Activated naive CD4-positive, alpha-beta T cell treated with anti-CD3 and anti-CD28 coated beads, Interleukin-2, amount 10 ng/mL, durations not matched to agents 7 days and 5 days (primary cell): ENCODE data around the gene POTEB3.
"Not testable (repeated sequence)": the region's sequence is repeated elsewhere in the genome, so short reads cannot be mapped to it uniquely, and the experiment has no call there.

Experiments
- CTCF ChIA-PET: fragments of 350-600 bp; sonication (Branson Sonifier 250); formaldehyde crosslinking; loops from one replicate; lab custom pipeline; 2021; ENCODE audit warnings: antibody characterized with exemption; lab: Charles Lee
- DNase-seq: peaks from one replicate; pipeline ENCODE4 v3.0.0-alpha.2; 2020
- H3K27ac Mint-ChIP-seq: one replicate; pipeline ENCODE4 v1.8.0; 2021; ENCODE audit warnings: mild to moderate bottlenecking, moderate library complexity, mixed read lengths
- H3K27me3 Mint-ChIP-seq: one replicate; pipeline ENCODE4 v1.8.0; 2021; ENCODE audit warnings: mild to moderate bottlenecking, mixed read lengths
- H3K36me3 Mint-ChIP-seq: one replicate; pipeline ENCODE4 v1.8.0; 2021; ENCODE audit warnings: mixed read lengths
- H3K4me1 Mint-ChIP-seq: one replicate; pipeline ENCODE4 v1.8.0; 2021; ENCODE audit warnings: mixed read lengths
- H3K4me3 Mint-ChIP-seq: one replicate; pipeline ENCODE4 v1.8.0; 2021; ENCODE audit warnings: mild to moderate bottlenecking, moderate library complexity, mixed read lengths
- H3K9me3 Mint-ChIP-seq: one replicate; pipeline ENCODE4 v1.8.0; 2021; ENCODE audit warnings: mixed read lengths

The POTEB3 gene

DNA sequence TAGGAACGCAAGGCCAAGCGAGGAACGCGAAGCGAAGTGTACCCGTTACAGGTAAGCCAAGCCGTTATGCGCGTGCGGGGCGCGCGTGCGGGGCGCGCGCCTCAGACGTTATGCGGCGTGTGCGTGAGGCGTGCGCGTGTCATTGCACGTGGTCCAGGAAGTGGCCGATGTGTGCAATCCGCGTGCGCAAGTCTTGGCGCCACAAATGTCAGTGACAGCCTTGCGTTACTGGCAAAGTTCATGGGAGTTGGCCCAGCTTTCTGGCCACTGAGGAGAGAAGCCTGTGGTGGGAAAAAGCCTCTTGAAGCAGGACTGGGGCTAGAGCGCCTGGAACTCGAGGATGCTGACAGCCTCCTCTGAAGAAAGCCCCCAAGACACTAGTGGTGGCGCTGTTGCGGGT, at the start of gene POTEB3:
Gene POTEB3, minus strand, starts transcription at position 101 of the 400 bp plus-strand sequence. CDS start 488 bp downstream, outside the sequence.
- CTCF ChIA-PET, H3K4me3 Mint-ChIP-seq, DNase-seq, H3K27me3 Mint-ChIP-seq, H3K9me3 Mint-ChIP-seq, H3K36me3 Mint-ChIP-seq, H3K27ac Mint-ChIP-seq, H3K4me1 Mint-ChIP-seq: not testable (repeated sequence)

GRCh38 chr15:21453683-21454082, 13.4 kb upstream of the POTEB3 start:
- H3K27me3 Mint-ChIP-seq, DNase-seq, H3K27ac Mint-ChIP-seq, H3K4me1 Mint-ChIP-seq, H3K4me3 Mint-ChIP-seq, H3K36me3 Mint-ChIP-seq, H3K9me3 Mint-ChIP-seq, CTCF ChIA-PET: not testable (repeated sequence)

DNA sequence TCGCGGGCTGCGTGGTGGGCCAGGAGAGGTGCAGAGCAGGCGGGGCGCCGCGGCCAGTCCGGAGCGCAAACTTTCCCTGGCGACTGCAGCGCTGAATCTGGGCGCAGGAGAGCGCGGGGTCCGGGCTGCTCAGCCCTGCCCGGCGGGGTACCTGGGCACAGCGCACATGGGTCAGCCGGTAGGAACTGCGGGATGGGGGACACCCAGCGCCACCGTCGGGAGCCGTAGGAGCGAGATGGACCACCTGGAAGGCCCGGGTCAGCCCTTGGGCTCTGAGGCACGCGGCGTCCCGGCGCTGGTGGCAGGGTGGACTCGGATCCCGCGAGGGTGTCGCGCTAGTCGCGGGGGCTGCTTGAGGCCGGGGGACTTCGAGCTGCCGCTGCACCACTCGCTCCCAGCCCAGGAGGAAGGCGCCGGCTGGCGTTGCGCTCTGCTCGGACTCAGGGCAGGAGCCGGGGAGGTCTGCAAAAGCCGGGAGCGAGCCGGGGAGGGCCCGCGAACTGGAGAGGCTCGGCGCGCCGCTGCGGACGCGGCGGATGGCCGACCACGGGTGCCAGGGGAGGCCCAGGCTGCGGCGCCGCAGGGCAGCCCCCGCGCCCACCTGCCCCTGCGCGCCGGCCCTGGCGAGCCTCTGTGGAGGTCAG, 11.7 kb upstream of the POTEB3 start:
- H3K36me3 Mint-ChIP-seq, H3K4me3 Mint-ChIP-seq, CTCF ChIA-PET: not testable (repeated sequence)

DNA sequence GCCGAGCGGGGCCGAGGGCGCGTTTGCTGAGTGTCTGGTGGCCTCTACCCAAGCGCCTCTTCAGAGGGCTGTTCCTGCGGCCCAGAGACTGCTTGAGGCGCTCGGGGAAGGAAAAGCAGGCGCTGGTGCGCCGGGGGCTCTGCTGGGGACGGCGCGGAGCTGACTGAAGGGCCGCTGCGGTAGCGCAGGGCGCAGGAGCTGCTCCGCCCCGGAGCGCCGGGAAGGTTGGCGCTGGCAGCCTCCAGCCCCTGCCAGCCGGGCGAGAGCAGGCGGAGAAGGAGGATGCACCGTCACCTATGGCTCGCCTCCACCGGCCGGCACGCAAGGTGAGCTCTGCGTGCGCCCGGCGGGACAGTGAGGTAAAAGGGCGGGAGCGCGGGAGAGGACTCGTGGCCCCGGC, 11.2 kb upstream of the POTEB3 start:
- H3K27ac Mint-ChIP-seq, H3K36me3 Mint-ChIP-seq, DNase-seq, CTCF ChIA-PET, H3K27me3 Mint-ChIP-seq, H3K4me1 Mint-ChIP-seq, H3K4me3 Mint-ChIP-seq, H3K9me3 Mint-ChIP-seq: not testable (repeated sequence)

More for the DNA sequence above, 11.7 kb upstream of the POTEB3 start:
- H3K4me1 Mint-ChIP-seq, H3K27me3 Mint-ChIP-seq, H3K27ac Mint-ChIP-seq, H3K9me3 Mint-ChIP-seq, DNase-seq: not testable (repeated sequence)

DNA sequence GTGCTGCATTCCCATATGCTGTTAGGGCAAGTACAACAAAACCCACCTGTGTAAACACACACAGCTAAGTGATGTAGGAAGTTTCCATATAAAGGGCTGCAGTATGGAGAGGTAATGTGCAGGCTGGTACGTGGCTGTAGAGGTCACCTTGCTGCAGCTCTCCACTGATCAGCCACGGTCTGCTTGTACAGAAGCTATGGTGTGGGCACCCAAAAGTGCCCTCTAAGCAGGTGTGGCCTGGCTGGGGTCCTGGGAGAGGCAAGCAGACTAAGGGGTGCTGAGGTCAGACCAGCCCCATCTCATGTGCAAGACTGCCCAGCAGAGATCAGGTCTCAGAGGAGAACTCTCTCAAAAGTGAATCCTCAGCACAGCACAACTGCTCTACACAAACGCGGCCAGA, 32.9 kb downstream of the POTEB3 start:
- CTCF ChIA-PET, H3K27ac Mint-ChIP-seq, H3K4me3 Mint-ChIP-seq, H3K9me3 Mint-ChIP-seq, H3K27me3 Mint-ChIP-seq, H3K4me1 Mint-ChIP-seq, DNase-seq, H3K36me3 Mint-ChIP-seq: not testable (repeated sequence)

- H3K4me3 Mint-ChIP-seq, H3K9me3 Mint-ChIP-seq, H3K36me3 Mint-ChIP-seq, H3K4me1 Mint-ChIP-seq, CTCF ChIA-PET, H3K27ac Mint-ChIP-seq, H3K27me3 Mint-ChIP-seq, DNase-seq: not testable (repeated sequence)
Observed at GRCh38 chr15:21401531-21401930, 38.8 kb downstream of the POTEB3 start.

DNA sequence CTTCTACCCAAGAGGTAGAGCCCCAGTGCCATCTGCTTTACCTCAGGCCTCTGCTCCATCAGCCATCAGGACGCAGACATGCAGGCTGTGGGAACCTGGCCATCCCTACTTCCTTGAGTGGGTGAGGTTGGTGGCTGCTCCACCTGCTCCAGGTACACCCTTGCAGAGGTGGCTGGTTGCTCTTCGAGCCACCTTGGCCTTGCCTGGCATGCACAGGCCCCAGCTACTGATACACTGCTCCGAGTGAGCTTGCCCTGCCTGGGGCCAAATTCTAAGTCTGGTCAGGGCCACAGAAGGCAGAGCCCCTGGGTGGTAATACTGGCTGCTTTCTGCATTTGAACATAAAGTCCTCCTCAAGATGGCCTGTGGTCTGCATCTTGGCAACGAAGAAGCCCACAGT, 41.2 kb downstream of the POTEB3 start:
- H3K4me1 Mint-ChIP-seq, H3K9me3 Mint-ChIP-seq, CTCF ChIA-PET, H3K36me3 Mint-ChIP-seq, H3K4me3 Mint-ChIP-seq, H3K27ac Mint-ChIP-seq, H3K27me3 Mint-ChIP-seq, DNase-seq: not testable (repeated sequence)

- DNase-seq, H3K4me1 Mint-ChIP-seq, H3K4me3 Mint-ChIP-seq, H3K27ac Mint-ChIP-seq, H3K27me3 Mint-ChIP-seq, CTCF ChIA-PET, H3K36me3 Mint-ChIP-seq, H3K9me3 Mint-ChIP-seq: not testable (repeated sequence)
Observed at GRCh38 chr15:21398511-21398910, 41.8 kb downstream of the POTEB3 start.

DNA sequence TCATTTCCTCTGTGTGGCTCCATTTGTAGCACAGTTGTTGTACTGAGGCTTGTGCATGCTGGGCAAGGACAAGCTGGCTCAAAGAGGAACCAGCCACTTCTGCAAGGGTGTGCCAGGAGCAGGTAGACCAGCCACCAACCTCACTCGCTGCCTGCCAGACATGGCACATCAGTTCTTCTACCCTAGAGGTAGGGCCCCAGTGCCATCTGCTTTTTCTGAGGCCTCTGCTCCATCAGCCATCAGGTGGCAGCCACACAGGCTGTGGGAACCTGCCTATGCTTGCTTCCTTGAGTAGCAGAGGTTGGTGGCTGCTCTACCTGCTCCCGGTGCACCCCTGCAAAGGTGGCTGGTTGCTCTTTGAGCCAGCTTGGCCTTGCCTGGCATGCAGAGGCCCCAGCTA, 42.6 kb downstream of the POTEB3 start:
- H3K4me1 Mint-ChIP-seq, CTCF ChIA-PET, DNase-seq, H3K27me3 Mint-ChIP-seq, H3K36me3 Mint-ChIP-seq, H3K27ac Mint-ChIP-seq, H3K9me3 Mint-ChIP-seq, H3K4me3 Mint-ChIP-seq: not testable (repeated sequence)

DNA sequence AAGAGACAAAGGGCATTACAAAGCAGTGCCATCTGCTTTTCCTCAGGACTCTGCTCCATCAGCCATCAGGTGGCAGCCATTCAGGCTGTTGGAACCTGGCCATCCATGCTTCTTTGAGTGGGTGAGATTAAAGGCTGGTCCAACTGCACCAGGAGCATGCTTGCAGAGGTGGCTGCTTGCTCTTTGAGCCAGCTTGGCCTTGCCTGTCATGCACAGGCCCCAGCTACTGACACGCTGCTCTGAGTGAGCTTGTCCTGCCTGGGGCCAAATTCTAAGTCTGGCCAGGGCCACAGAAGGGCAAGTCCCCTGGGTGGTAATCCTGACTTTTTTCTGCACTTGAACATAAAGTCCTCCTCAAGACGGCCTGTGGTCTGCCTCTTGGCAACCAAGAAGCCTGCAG, 43.1 kb downstream of the POTEB3 start:
- not testable (repeated sequence) for H3K27ac Mint-ChIP-seq

GRCh38 chr15:21385961-21386360, 54.3 kb downstream of the POTEB3 start:
- H3K27ac Mint-ChIP-seq, DNase-seq, H3K36me3 Mint-ChIP-seq, CTCF ChIA-PET, H3K4me1 Mint-ChIP-seq, H3K4me3 Mint-ChIP-seq, H3K9me3 Mint-ChIP-seq, H3K27me3 Mint-ChIP-seq: not testable (repeated sequence)

More for the DNA sequence above, 43.1 kb downstream of the POTEB3 start:
- H3K9me3 Mint-ChIP-seq, H3K27me3 Mint-ChIP-seq, H3K4me1 Mint-ChIP-seq, CTCF ChIA-PET, DNase-seq, H3K4me3 Mint-ChIP-seq, H3K36me3 Mint-ChIP-seq: not testable (repeated sequence)

DNA sequence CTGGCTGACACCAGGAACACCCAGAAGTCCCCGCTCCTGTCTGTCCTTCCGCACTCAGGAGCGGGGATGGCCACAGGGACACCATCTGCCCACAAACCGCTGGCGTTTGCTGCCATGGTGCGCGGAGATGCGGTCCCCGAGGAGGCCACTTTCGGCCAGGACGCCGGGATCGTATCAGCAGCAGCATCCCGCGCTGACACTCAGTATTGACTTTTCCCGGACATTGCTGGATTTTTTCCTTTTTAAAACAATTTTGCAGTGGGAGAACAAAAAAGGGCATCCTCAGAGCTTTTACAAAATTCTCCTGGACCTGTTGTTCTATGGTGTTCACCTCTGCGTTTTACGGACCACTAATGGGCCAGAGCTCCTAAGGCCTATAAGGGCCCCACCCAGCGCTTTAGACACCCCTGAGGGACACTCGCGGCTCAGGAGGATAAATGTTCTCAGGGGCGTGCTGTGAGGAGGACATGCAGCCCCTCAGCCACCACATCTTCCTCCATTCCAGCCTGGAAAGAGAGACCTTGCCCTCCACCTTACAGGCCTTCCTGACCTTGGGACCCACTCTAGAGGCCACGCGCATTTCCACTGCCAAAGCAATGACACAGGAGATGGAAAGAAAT, 56.3 kb downstream of the POTEB3 start:
- H3K36me3 Mint-ChIP-seq, H3K27ac Mint-ChIP-seq, CTCF ChIA-PET, DNase-seq, H3K27me3 Mint-ChIP-seq, H3K4me1 Mint-ChIP-seq, H3K4me3 Mint-ChIP-seq, H3K9me3 Mint-ChIP-seq: not testable (repeated sequence)

GRCh38 chr15:21373682-21374081, 66.6 kb downstream of the POTEB3 start:
- H3K36me3 Mint-ChIP-seq, DNase-seq, H3K27me3 Mint-ChIP-seq, H3K27ac Mint-ChIP-seq, H3K4me3 Mint-ChIP-seq, CTCF ChIA-PET, H3K4me1 Mint-ChIP-seq, H3K9me3 Mint-ChIP-seq: not testable (repeated sequence)

DNA sequence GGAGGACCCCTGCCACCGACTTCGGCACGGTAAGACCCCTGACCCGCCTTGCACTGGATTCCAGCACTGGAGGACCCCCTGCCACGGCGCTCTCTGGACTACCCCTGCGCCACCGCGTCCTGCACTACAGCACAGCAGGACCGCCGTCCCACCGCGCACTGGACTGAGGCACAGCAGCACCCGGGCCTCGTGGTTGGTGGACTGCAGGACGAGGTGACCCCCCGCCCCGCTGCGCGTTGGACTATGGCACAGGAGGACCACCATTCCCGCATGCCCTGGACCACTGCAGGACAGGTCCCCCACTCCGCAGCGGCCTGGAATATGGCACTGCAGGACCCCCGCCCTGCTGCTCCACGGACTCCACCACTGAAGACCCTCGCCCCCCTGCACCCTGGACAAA, 71.1 kb downstream of the POTEB3 start:
- H3K9me3 Mint-ChIP-seq, H3K4me3 Mint-ChIP-seq, H3K4me1 Mint-ChIP-seq, H3K27me3 Mint-ChIP-seq, CTCF ChIA-PET, H3K36me3 Mint-ChIP-seq, DNase-seq, H3K27ac Mint-ChIP-seq: not testable (repeated sequence)

- DNase-seq, CTCF ChIA-PET, H3K27ac Mint-ChIP-seq, H3K27me3 Mint-ChIP-seq, H3K9me3 Mint-ChIP-seq, H3K4me1 Mint-ChIP-seq, H3K36me3 Mint-ChIP-seq, H3K4me3 Mint-ChIP-seq: not testable (repeated sequence)
Observed at GRCh38 chr15:21368625-21369024, 71.7 kb downstream of the POTEB3 start.
